Mammary epithelial cell (primary cell): ENCODE results near the gene SLIT1.

Source experiments
- CTCF ChIP-seq, 2 donors: IDR thresholded peaks in 1 of 2; conservative IDR thresholded peaks in 1 of 2; 2 replicates each; pipeline ENCODE4 v1.5.1; 2011 to 2012; ENCODE audit warnings: inconsistent platforms in 2 of 2, low read length in 2 of 2, mild to moderate bottlenecking in 2 of 2, control low read depth in 1 of 2, low read depth in 1 of 2; ENCODE audit not compliant: insufficient read depth in 1 of 2; ENCODE audit errors: extremely low read depth in 1 of 2
- EZH2 ChIP-seq: IDR thresholded peaks from 2 replicates; pipeline ENCODE4 v1.6.1; 2012; ENCODE audit warnings: low read length, inconsistent platforms, borderline replicate concordance

DNA sequence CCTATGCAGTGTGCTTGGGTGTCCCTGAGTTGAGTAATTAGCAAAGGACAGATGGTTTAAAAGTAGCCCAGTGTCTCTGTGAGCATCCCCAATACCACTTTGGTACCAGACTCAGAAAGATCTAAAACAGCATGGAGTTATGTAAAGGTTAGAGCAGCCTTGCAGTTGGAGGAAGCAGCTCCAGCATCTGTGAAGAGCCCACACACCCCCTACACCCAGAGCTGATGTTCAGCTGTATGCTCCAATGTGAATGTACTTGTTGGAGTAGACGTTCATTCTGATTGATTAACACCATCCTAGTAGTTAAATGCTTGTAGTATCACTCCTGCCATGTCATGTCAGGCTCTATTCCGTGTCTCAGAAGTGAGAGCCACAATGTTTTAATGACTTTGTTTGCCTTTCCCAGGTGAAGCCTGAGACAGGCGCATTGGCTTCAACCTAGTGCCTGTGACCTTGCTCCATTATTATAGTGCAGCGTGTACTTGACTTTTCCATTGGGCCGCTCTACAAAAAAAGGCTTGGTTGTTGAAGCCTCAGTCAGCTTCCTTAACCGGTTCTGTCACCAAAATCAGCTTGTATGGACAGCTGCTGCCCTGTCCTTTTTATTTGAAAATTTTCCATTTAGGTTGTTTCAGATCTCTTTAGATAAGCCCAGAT is 199.4 kb downstream of the SLIT1 start:
- TF ChIP-seq CTCF (conservative IDR thresholded peaks at IDR 0.05 in 1 of 2, IDR thresholded peaks at IDR 0.05 in 1 of 2; ENCODE audit: extremely low read depth in 1 of 2, insufficient read depth in 1 of 2, low read depth in 1 of 2, low read length in 2 of 2) = no peak
- no peak for TF ChIP-seq EZH2
